ENCODE data around the gene CSRNP3.
"Not testable (repeated sequence)": the region's sequence is repeated elsewhere in the genome, so short reads cannot be mapped to it uniquely, and the experiment has no call there.

GRCh38 chr2:165666073-165666472 lies 196.6 kb downstream of the CSRNP3 start:
- TF ChIP-seq CTCF, POLR2AphosphoS5 (IDR thresholded peaks at IDR 0.05): not testable (repeated sequence)

Measured in upper lobe of left lung (tissue), 4 donors.